NCI-H774 (cell line): ENCODE results near the gene SYMPK.

Experiments used
- DNase-seq: peaks from one replicate; lab custom pipeline; 2025; lab: John Stamatoyannopoulos, UW

The SYMPK gene

GRCh38 chr19:45781214-45782161, 81.5 kb downstream of the SYMPK start:
- peak; percentile 53 for DNase-seq

- DNase-seq: no peak
Observed at GRCh38 chr19:45780448-45781213, 82.3 kb downstream of the SYMPK start.

DNA sequence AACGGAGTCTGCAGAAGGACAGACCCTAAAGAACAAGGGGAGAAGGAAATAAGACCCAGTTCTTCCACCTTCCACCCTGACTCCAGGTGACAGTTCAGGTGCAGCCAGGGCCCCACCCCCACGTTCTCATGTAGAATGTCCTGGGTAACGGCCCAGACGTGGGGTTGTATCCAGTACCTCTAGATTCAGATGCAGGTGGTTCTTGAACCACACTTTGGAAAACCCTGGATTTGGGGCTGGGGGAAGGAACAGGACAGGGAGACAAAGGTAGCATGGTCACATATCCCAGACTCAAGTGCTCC, 82.8 kb downstream of the SYMPK start:
- DNase-seq: no peak

- peak; percentile 82 for DNase-seq
Observed at GRCh38 chr19:45779231-45780145, 83.5 kb downstream of the SYMPK start.

- no peak for DNase-seq
Observed at GRCh38 chr19:45778010-45778661, 84.8 kb downstream of the SYMPK start.

DNA sequence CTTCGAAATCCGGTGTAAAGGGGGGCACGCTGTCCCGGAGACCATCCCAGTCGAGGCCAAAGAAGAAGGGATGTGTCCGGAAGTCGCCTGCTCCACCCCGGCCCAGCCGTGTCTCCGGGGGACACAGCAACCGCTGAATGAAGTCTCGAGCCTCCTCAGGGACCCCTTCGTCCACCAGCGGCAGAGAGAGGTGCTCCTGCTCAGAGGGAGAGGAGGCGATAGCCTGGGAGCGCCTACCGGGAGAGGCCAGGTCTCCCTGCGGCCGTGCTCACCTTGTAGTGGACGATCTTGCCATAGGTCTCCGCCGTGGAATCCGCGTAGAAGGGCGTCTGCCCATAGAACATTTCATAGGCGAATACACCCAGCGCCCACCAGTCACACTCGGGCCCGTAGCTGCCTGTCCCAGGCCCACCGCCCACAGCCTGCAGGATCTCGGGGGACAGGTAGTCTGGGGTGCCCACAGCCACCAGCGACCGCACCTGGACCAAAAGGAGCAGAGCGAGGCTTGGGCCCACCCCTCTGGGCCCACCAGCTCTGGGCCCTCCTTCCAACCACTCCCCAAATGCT, 85.5 kb downstream of the SYMPK start:
- no peak for DNase-seq

DNA sequence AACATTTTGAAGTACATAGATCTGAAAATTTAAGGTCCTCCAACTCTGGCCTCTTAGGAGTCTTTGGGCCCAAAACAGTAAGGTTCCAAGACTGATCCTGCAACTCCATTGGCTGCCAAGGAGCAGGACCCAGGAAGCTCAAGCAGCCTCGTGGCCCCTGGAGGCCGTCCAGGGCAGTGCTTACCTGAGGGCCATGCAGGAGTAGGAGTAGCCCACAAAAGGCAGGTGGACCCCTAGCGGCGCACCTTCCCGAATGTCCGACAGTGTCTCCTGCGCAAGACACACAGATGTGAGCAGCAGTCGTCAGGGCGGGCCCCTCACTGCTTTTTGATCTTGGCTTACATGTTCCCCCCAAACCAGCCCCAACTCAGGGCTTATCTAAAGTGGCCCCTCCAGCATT, 88.2 kb downstream of the SYMPK start:
- no peak for DNase-seq

DNA sequence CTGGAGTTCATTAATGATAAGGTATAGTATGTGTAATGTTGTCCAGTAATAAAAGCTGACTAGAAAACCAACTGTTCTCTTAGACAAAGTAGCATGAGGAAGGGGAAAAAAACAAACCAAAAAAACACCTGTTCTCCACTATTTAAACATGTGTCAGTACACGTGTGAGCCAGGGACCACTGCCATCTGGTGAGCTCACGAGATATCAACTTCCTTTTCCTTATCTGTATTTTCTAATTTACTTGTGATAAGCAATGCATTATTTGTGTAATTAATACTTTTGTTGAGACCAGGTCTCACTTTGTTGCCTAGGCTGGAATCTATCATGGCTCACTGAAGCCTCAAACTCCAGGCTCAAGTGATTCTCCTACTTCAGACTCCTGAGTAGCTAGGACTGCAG, 89.6 kb downstream of the SYMPK start:
- no peak for DNase-seq

DNA sequence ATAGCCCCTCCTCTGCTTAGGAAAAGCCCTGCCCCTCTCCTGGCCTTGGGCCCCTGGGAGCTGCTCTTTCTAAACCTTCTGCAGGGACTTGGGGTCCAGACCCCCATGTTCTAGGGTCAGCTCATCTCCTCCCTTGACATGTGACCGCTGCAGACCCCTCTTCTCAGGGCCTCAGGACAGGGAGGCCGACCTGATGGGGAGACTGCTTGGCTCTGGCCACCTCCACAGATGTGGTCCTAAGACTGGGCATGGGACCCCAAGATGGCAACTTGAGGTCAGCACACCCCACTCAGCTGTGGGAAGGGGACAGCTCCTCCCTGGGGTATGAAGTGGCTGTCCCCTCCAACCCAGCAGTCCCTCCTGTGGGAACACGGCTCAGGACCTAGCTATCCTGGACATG, 90.0 kb downstream of the SYMPK start:
- no peak for DNase-seq

GRCh38 chr19:45772130-45772840, 90.7 kb downstream of the SYMPK start:
- no peak for DNase-seq

GRCh38 chr19:45771311-45771933, 91.5 kb downstream of the SYMPK start:
- no peak for DNase-seq

DNA sequence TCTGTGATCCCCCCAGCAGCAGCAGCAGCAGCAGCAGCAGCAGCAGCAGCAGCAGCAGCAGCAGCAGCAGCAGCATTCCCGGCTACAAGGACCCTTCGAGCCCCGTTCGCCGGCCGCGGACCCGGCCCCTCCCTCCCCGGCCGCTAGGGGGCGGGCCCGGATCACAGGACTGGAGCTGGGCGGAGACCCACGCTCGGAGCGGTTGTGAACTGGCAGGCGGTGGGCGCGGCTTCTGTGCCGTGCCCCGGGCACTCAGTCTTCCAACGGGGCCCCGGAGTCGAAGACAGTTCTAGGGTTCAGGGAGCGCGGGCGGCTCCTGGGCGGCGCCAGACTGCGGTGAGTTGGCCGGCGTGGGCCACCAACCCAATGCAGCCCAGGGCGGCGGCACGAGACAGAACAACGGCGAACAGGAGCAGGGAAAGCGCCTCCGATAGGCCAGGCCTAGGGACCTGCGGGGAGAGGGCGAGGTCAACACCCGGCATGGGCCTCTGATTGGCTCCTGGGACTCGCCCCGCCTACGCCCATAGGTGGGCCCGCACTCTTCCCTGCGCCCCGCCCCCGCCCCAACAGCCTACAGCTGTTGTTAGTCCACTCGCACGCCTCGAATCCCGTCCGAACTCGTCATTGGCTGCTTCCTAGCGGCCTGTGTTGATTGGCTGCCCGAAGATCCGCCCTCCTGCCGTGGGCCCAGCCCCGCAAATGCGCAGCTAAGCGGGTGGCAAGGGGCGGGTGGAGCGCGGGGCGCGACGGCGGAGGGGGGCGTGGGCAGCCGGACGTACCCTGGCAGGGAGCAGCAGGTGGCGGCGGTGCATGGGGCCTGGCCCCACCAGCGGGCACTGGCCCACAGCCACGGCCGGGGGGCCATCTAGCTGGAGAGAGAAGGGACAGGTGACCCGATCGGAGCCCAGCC, 92.5 kb downstream of the SYMPK start:
- peak; percentile 93 for DNase-seq

DNA sequence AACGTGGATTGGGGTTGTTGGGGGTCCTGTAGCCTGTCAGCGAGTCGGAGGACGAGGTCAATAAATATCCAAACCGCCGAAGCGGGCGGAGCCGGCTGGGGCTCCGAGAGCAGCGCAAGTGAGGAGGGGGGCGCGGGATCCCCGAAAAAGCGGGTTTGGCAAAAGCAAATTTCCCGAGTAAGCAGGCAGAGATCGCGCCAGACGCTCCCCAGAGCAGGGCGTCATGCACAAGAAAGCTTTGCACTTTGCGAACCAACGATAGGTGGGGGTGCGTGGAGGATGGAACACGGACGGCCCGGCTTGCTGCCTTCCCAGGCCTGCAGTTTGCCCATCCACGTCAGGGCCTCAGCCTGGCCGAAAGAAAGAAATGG, 93.1 kb downstream of the SYMPK start:
- no peak for DNase-seq

DNA sequence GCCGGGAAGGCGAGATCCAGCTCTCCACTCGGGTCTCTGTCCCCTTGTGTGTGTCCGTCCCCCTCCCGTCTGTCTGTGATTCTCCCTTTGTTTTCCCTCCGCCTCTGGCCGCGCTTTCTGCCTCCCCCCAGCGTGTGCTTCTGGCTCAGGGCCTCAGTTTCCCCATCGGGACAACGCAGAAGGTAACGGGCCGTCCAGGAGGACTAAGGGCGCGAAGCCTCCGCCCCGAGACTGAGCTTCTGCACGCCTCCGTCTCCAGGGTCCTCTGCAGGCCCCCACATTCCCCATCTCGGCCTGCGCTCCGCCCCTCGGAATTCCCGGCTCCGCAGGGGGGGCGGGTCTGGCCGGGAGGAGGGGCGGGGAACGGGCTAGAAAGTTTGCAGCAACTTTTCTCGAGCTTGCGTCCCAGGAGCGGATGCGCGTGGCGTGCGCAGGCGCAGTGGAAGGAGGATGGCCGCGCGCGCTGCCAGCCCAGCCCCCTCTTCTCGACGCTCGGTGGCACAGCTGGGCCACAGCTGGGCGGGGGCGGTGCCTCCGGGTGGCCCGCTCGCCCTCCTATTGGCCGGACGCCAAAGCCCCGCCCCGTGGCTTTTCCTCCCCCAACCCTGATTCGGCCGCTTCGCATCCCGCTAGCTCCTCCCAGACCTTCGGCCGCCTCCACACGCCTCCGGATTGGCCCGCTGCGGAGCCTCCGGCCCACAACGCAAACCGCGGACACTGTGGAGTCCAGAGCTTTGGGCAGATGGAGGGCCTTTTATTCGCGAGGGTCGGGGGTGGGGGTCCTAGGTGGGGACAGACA, 93.8 kb downstream of the SYMPK start, which contains the start of gene SIX5:
TSS of gene SIX5 (minus strand) at position 269 of the 799 bp plus-strand sequence. CDS start 408 bp downstream, outside the sequence.
- peak; percentile 97 for DNase-seq

GRCh38 chr19:45768655-45768983, 94.3 kb downstream of the SYMPK start:
- no peak for DNase-seq

- no peak for DNase-seq
Observed at GRCh38 chr19:45767881-45768654, 94.9 kb downstream of the SYMPK start.

- no peak for DNase-seq
Observed at GRCh38 chr19:45767410-45767880, 95.5 kb downstream of the SYMPK start.
